ENCODE measurements around the gene SLC22A24.
"Not testable (repeated sequence)": the region's sequence is repeated elsewhere in the genome, so short reads cannot be mapped to it uniquely, and the experiment has no call there.

SLC22A24 gene, protein sequence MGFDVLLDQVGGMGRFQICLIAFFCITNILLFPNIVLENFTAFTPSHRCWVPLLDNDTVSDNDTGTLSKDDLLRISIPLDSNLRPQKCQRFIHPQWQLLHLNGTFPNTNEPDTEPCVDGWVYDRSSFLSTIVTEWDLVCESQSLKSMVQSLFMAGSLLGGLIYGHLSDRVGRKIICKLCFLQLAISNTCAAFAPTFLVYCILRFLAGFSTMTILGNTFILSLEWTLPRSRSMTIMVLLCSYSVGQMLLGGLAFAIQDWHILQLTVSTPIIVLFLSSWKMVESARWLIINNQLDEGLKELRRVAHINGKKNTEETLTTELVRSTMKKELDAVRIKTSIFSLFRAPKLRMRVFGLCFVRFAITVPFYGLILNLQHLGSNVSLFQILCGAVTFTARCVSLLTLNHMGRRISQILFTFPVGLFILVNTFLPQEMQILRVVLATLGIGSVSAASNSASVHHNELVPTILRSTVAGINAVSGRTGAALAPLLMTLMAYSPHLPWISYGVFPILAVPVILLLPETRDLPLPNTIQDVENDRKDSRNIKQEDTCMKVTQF

GRCh38 chr11:63144121-63144520, at the start of gene SLC22A24:
Gene SLC22A24, minus strand, starts transcription at chr11:63144221. Its CDS starts 442 bp downstream, at chr11:63143779.
- no peak for DNase-seq (ENCODE audit: low read depth)

DNA sequence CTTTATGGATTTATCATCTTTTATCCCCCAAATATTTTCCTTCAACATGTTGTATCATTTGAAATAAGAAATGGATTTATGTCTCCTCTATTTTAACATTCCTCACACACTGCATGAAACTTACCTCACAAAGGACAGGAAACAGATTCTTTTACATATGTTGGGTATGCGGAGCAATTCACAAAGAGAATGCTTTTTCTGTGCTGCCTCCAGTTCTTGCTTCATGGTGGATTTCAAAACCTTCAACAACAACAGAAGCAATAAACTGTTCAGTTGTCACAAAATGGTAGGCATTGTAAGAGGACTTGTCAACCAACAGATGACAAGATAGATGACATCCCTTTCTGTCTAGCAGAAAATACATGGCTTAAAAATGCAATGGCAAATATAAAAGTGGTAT, 36.5 kb upstream of the SLC22A24 start:
- no peak for DNase-seq (ENCODE audit: low read depth)

- DNase-seq (ENCODE audit: low read depth) = no peak
These were observed 35.5 kb upstream of the SLC22A24 start for GRCh38 chr11:63179432-63180041.

DNA sequence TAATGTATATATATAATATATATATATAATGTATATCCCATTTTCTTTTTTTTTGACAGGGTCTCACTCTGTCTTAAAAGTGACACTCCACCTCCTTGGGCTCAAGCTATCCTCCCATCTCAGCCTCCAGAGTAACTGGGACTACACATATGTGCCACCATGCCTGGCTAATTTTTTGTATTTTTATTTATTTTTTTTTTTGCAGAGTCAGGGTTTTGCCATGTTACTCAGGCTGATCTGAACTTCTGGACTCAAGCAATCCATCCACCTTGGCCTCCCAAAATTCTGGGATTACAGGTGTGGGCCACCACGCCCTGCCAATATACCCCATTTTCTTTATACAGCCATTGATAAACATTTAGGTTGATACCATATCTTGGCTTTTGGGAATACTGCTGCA, 33.9 kb upstream of the SLC22A24 start:
- DNase-seq (ENCODE audit: low read depth) = no peak

GRCh38 chr11:63165706-63166310, 21.8 kb upstream of the SLC22A24 start:
- DNase-seq (ENCODE audit: low read depth) = no peak

- DNase-seq (ENCODE audit: low read depth) = no peak
These were observed 11.8 kb upstream of the SLC22A24 start for GRCh38 chr11:63155794-63156193.

DNA sequence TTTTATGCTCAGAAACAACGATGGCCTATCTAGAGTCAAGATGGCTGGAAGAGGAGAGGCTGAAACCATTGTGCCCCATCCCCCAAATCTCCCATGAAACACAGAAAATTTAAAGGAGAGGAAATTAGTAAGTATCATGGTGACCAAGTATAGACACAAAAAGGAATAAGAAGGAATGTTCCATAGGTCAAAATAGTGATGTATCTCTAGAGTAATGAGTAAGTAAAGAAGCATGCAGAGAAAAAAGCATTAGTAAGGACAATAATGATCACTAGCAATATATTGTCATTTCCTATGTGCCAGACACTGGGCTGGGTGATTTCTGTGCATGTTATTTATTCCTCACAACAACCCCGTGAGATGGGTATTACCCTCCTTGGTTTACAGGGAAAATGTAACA, 2.6 kb upstream of the SLC22A24 start:
- no peak for DNase-seq (ENCODE audit: low read depth)

DNA sequence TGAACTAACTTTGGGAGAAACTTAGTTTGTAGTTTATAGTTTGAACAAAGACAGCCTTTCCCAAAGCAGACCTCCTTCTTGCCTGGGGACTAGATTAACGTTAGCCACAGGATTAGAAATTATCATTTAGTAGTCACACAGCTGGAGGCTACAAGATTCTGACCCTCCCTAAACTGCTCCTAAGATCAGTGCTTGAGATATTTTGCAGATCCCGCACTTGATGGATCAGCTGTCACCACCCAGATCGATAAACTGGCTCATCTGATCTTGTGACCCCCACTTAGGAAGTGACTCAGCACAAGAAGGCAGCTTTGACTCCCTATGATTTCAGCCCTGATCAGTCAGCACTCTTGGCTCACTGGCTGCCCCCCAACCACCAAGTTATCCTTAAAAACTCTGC, 1.6 kb downstream of the SLC22A24 start:
- no peak for DNase-seq (ENCODE audit: low read depth)

- DNase-seq (ENCODE audit: low read depth) = no peak
These were observed 10.8 kb downstream of the SLC22A24 start for GRCh38 chr11:63132985-63133775.

DNA sequence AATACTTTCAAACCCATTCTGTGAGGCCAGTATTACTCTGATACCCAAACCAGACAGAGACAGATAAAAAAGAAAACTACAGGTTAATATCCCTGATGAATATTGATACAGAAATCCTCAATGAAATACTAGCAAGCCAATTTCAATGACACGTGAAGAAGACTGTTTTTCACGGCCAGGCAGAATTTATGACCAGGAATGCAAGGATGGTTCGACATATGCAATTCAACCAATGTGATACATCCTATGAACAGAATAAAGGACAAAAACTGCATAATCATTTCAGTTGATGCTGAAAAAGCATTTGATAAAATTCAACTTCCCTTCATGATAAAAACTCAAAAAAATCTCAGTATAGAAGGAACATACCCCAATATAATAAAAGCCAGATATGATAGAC, 44.5 kb downstream of the SLC22A24 start:
- no peak for DNase-seq (ENCODE audit: low read depth)

DNA sequence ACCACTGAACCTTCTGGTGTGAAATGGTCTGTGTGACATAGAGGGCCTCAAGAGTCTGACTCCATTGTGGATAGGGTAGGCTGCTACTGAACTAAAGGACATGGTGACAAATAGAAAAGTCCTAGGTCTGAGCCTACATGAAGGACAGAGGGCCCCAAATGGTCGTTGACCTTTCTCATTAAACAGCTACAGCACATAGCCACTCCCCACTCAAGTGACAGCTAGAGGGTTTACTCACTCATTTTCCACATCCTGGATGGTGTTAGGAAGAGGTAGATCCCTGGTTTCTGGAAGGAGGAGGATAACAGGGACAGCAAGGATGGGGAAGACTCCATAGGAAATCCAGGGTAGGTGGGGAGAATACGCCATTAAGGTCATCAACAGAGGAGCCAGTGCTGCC, 63.3 kb downstream of the SLC22A24 start:
- DNase-seq (ENCODE audit: low read depth) = no peak

- DNase-seq (ENCODE audit: low read depth) = not testable (repeated sequence)
These were observed 97.8 kb downstream of the SLC22A24 start for GRCh38 chr11:63046203-63046602.

DNA sequence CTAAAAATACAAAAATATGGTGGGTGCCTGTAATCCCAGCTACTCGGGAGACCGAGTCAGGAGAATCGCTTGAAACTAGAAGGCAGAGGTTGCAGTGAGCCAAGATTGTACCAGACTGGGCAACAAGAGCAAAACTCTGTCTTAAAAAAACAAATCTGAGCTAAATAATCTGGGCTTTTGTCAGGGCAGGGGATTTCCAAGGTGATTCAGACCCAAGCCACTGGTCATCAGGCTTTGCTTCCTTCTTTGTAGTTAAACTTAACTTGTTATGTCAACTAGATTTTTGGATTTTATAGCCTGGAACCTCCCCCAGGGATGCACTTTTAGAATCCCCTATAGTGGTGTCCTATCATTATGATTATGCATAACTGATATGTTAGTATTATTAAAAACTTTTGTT, 101.4 kb downstream of the SLC22A24 start:
- DNase-seq (ENCODE audit: low read depth) = no peak

DNA sequence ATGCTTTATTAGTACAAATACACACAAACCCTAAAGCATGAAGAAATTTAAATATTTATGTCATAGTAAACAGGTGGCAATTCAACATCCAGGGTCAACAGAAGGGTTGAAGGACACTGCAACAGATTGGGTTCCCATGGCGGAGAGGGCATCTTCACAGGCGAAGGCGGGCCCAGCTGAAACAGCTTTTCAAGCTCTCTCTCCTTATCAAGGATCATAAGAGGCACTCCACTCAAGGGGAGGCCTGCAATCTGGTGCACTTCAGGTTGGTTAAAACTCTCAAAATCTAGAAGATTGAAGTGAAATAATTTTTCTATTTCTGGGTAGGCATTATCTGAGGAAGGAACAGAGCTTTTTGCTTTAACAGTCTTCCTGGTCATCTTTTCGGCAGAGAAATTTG, 111.6 kb downstream of the SLC22A24 start:
- no peak for DNase-seq (ENCODE audit: low read depth)
